Hepatocyte (in vitro differentiated cells): ENCODE measurements around the gene SAMD4A.

ENCODE experiments used
- EZH2phosphoT487 ChIP-seq: fragments of 200-600 bp; sonication (generic); IDR thresholded peaks from one replicate; pipeline ENCODE4 v1.6.1; 2018; ENCODE audit warnings: antibody characterized with exemption, mild to moderate bottlenecking, low read depth, moderate library complexity; ENCODE audit not compliant: unreplicated experiment, severe bottlenecking
- TF ChIP-seq, protein P1 (sequence below): fragments of 200-600 bp; sonication (generic); IDR thresholded peaks from 2 replicates; pipeline ENCODE4 v1.5.1; 2016; ENCODE audit warnings: antibody characterized with exemption, mild to moderate bottlenecking; ENCODE audit not compliant: poor library complexity

DNA sequence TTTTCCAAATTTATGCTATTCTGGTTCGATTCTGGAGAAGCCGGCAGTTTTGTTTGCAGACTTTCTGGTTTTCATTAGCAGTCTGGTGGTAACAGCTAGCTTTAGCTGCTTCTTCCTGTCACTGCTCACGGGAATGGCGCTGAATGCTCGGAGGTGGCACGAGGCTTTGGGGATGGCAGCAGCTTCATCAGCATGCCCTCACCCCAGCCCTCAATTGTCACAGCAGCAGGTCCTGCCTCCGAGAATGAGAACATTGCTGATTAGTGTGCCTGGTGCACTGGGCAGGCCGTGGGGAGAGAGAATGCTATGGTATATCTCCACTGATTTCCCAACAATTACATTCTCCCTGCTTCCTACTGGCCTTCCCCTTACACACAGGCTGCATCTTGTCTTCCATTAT, 73.6 kb downstream of the SAMD4A start:
- TF ChIP-seq, protein P1, sequence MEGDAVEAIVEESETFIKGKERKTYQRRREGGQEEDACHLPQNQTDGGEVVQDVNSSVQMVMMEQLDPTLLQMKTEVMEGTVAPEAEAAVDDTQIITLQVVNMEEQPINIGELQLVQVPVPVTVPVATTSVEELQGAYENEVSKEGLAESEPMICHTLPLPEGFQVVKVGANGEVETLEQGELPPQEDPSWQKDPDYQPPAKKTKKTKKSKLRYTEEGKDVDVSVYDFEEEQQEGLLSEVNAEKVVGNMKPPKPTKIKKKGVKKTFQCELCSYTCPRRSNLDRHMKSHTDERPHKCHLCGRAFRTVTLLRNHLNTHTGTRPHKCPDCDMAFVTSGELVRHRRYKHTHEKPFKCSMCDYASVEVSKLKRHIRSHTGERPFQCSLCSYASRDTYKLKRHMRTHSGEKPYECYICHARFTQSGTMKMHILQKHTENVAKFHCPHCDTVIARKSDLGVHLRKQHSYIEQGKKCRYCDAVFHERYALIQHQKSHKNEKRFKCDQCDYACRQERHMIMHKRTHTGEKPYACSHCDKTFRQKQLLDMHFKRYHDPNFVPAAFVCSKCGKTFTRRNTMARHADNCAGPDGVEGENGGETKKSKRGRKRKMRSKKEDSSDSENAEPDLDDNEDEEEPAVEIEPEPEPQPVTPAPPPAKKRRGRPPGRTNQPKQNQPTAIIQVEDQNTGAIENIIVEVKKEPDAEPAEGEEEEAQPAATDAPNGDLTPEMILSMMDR, result no peak
- TF ChIP-seq EZH2phosphoT487, result no peak
